K562 (cell line): ENCODE results near the gene TEX261. TPM values are rescaled to one million over a fixed set of nuclear protein-coding genes. Genes with fewer than 3 reads are reported as not detected.

Source experiments
- ATF3 ChIP-seq, 2 experiments: fragments of 450-650 bp in 1 of 2; sonication (generic) in 1 of 2; formaldehyde crosslinking in 1 of 2; IDR thresholded peaks in 1 of 2; conservative IDR thresholded peaks in 1 of 2; 2 replicates each; pipeline versions ENCODE4 v1.6.1 to v1.8.1; 2016 to 2023; ENCODE audit warnings: mild to moderate bottlenecking in 2 of 2, moderate library complexity in 2 of 2, inconsistent platforms in 1 of 2, missing genetic modification reagents in 1 of 2
- CHAMP1 ChIP-seq: fragments of 450-650 bp; IDR thresholded peaks from 2 replicates; pipeline ENCODE4 v1.6.1; 2016; ENCODE audit warnings: mild to moderate bottlenecking
- ELF4 ChIP-seq: fragments of 450-650 bp; formaldehyde crosslinking; IDR thresholded peaks from 2 replicates; pipeline ENCODE4 v1.4.0; 2022; ENCODE audit warnings: missing genetic modification characterization
- IFI16 ChIP-seq: fragments of 250-450 bp; sonication (Bioruptor Pico); IDR thresholded peaks from 2 replicates; pipeline ENCODE4 v2.1.2; 2022; ENCODE audit warnings: mild to moderate bottlenecking, inconsistent platforms
- NR2C2 ChIP-seq, 2 experiments: fragments of 200-800 bp in 1 of 2; sonication (Bioruptor generic) in 1 of 2; sonication (generic) in 1 of 2; formaldehyde crosslinking in 1 of 2; IDR thresholded peaks; 2 replicates each; pipeline versions ENCODE4 v1.6.1 to v1.8.0; 2016 to 2022; ENCODE audit warnings: mild to moderate bottlenecking in 1 of 2, missing compliant biosample characterization in 1 of 2, missing genetic modification characterization in 1 of 2, missing genetic modification reagents in 1 of 2
- RBFOX2 ChIP-seq: fragments of 200-400 bp; formaldehyde crosslinking; IDR thresholded peaks from 2 replicates; pipeline ENCODE4 v1.6.1; 2017; ENCODE audit warnings: low read depth, mild to moderate bottlenecking, low read length, moderate library complexity
- SIX5 ChIP-seq, 2 experiments: IDR thresholded peaks; 2 replicates each; pipeline ENCODE4 v1.6.1; 2011; ENCODE audit warnings: low read length in 2 of 2, borderline replicate concordance in 1 of 2, low read depth in 1 of 2, mild to moderate bottlenecking in 1 of 2, moderate library complexity in 1 of 2; ENCODE audit not compliant: insufficient read depth in 1 of 2
- SMAD2 ChIP-seq: fragments of 150-350 bp; IDR thresholded peaks from 2 replicates; pipeline ENCODE4 v1.6.1; 2014; ENCODE audit warnings: low read depth, mild to moderate bottlenecking, low read length
- SP2 ChIP-seq: IDR thresholded peaks from 2 replicates; pipeline ENCODE4 v1.6.1; 2011; ENCODE audit warnings: mild to moderate bottlenecking, low read depth, low read length, moderate library complexity; ENCODE audit not compliant: poor library complexity, severe bottlenecking; ENCODE audit errors: extremely low read depth
- TAF7 ChIP-seq: fragments of 450-650 bp; IDR thresholded peaks from 2 replicates; pipeline ENCODE4 v1.6.1; 2016; ENCODE audit warnings: missing genetic modification characterization, missing compliant biosample characterization
- TBL1XR1 ChIP-seq, 2 experiments: IDR thresholded peaks; 2 replicates each; pipeline ENCODE4 v1.6.1; 2012; ENCODE audit warnings: improper control_type of control experiment in 2 of 2, low read length in 2 of 2, mild to moderate bottlenecking in 1 of 2
- THRB ChIP-seq: fragments of 450-650 bp; formaldehyde crosslinking; conservative IDR thresholded peaks from 2 replicates; pipeline ENCODE4 v1.4.0; 2022; ENCODE audit warnings: mild to moderate bottlenecking, missing genetic modification characterization
- ZBTB11 ChIP-seq, 3 experiments: fragments of 200-800 bp in 1 of 3; fragments of 250-450 bp in 1 of 3; fragments of 450-650 bp in 1 of 3; sonication (Bioruptor Pico) in 1 of 3; sonication (Bioruptor generic) in 1 of 3; formaldehyde crosslinking in 1 of 3; IDR thresholded peaks; 2 replicates each; pipeline versions ENCODE4 v1.6.1 to v1.8.0; 2016 to 2022; ENCODE audit warnings: mild to moderate bottlenecking in 2 of 3, missing genetic modification characterization in 2 of 3, missing compliant biosample characterization in 1 of 3, moderate library complexity in 1 of 3
- ZBTB17 ChIP-seq: fragments of 450-650 bp; formaldehyde crosslinking; IDR thresholded peaks from 2 replicates; pipeline ENCODE4 v1.4.0; 2020; ENCODE audit warnings: mild to moderate bottlenecking
- ZNF133 ChIP-seq: fragments of 250-450 bp; sonication (Bioruptor Pico); IDR thresholded peaks from 2 replicates; pipeline ENCODE4 v1.4.0; 2020; ENCODE audit warnings: mild to moderate bottlenecking
- ZSCAN29 ChIP-seq: fragments of 450-650 bp; IDR thresholded peaks from 2 replicates; pipeline ENCODE4 v1.6.1; 2017
- polyA plus RNA-seq, 8 experiments: library from polyadenylated mRNA; depleted of rRNA in 4 of 8; stranded (reverse) in 5 of 8; unstranded in 3 of 8; fragments of >200 nt; fragmentation: Nextera tagmentation in 2 of 8; fragmentation: Illumina TruSeq in 1 of 8; extraction: Ambion mirVana in 2 of 8; extraction: Trizol in 1 of 8; gene quantifications; 2 replicates each; pipeline versions ENCODE4 v1.2.1 to v1.2.3, GENCODE V29; 2011 to 2014; ENCODE audit warnings: inconsistent platforms in 1 of 8, missing spikeins in 1 of 8
- total RNA-seq, 7 experiments: library from RNA; depleted of rRNA in 6 of 7; stranded (reverse); fragments of >200 nt in 6 of 7; fragmentation: Illumina TruSeq in 2 of 7; extraction: Trizol in 2 of 7; gene quantifications; 2 replicates each; pipeline versions ENCODE4 v1.2.1 to v1.2.3, GENCODE V29; 2011 to 2021; ENCODE audit warnings: low replicate concordance in 1 of 7

The TEX261 gene
- total and polyA plus RNA-seq, 9 of the 15 experiments (the other 6 are each of a cell fraction or from before 2014, with no cell fraction given) = 11.9 to 110 (median 51.9) TPM

GRCh38 chr2:71005271-71006202, 10.9 kb upstream of the TEX261 start (continued):
- TF ChIP-seq ZBTB11 (CRISPR knock-in tag; IDR thresholded peaks at IDR 0.05) = 0 out of 6 replicates have a peak, but pooled peaks of 1 of the 3 experiments have one; percentile 34
- no peak for TF ChIP-seq TBL1XR1 (IDR thresholded peaks at IDR 0.05; ENCODE audit: low read length in 2 of 2)
- no peak for TF ChIP-seq SP2
- TF ChIP-seq NR2C2 (CRISPR knock-in tag; IDR thresholded peaks at IDR 0.05) = no peak
- no peak for TF ChIP-seq NR2C2 (tag; IDR thresholded peaks at IDR 0.05)
- no peak for TF ChIP-seq TAF7 (tag)
- TF ChIP-seq IFI16 (CRISPR knock-in tag) = no peak
- TF ChIP-seq ZNF133 (CRISPR knock-in tag) = no peak
- no peak for TF ChIP-seq RBFOX2
- TF ChIP-seq ATF3 (IDR thresholded peaks at IDR 0.05) = peak; percentile 60
- no peak for TF ChIP-seq ATF3 (CRISPR knock-in tag; conservative IDR thresholded peaks at IDR 0.05)
- no peak for TF ChIP-seq SMAD2
- TF ChIP-seq ZBTB17 (CRISPR knock-in tag) = no peak
- no peak for TF ChIP-seq THRB
- TF ChIP-seq ZSCAN29 = no peak
- TF ChIP-seq CHAMP1 = no peak
- no peak for TF ChIP-seq ELF4 (CRISPR knock-in tag)
- no peak for TF ChIP-seq SIX5 (IDR thresholded peaks at IDR 0.05; ENCODE audit: borderline replicate concordance in 1 of 2, insufficient read depth in 1 of 2, low read depth in 1 of 2, low read length in 2 of 2)
